ENCODE data around the gene THADA.
"Not testable (repeated sequence)": the region's sequence is repeated elsewhere in the genome, so short reads cannot be mapped to it uniquely, and the experiment has no call there.

The THADA gene

DNA sequence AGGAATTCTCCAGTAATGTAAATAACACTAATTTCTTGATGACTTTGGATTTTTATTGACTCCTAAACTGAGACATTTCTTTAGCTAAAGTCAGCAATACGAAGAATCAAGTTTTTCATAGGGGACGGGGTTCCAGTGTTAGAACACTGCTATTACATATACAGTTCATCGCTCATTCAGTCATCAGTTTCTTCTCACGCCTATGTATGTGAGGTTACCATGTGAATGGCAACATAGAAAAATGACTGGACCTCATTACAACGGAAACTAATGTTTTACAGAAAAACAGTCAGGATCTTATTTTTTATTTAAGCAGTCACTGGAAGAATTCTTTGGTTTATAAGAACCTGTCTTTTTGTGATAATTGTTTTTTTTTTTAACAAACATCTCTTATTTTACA lies 56.4 kb downstream of the THADA start:
- DNase-seq = no peak

GRCh38 chr2:43538034-43538670 lies 57.7 kb downstream of the THADA start:
- DNase-seq = no peak

DNA sequence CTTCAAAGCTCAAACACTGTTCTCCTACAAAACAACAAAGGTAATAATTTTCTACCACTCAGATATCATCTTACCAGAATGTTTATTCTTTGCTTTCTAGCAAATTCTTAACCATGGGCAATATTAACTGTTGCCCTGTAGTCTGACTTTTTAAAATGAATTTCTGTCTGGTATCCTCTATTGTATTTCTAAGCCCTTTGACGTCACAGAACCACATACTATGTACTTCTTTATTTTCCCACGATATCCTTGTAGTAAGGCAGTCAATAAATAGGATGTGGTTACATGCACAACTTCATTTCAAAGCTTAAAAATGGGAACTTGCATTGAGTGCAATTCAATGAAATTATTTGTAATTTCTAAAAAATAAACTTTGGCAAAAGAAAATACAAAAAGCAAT lies 58.7 kb downstream of the THADA start:
- DNase-seq = no peak

DNA sequence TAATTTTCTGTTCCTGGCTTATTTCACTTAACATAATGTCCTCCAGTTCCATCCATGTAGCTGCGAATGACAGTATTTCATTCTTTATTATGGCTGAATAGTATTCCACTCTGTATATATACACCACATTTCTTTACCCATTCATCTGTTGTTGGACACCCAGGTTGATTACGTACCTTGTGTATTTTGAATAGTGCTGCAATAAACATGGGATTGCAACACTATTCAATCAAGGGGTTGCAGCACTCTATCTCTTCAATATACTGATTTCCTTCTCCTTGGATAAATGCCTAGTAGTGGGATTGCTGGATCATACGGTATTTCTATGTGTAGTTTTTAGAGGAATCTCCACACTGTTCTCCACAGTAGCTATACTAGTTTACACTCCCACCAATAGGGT lies 61.3 kb downstream of the THADA start:
- no peak for DNase-seq

GRCh38 chr2:43532572-43532971 lies 63.3 kb downstream of the THADA start:
- DNase-seq = not testable (repeated sequence)

DNA sequence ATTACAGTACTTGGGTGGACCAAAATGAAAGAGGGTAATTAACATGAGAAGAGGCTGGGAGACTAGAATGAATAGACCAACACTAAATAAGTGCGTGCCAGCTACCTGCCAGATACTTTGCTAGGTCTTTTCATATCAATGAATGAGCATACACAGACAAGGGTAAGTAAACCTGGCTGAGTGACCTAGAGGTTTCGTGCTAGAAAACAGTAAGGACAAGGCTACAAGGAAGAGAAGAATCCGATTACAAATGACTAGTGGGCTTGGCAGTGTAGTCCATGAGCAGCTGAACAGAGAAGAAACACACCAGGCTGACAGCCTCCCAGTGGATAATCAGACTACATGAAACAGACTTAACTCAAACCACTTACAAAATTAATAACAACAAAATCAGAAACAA lies 64.6 kb downstream of the THADA start:
- no peak for DNase-seq

- no peak for DNase-seq
These were observed 68.8 kb downstream of the THADA start for GRCh38 chr2:43526994-43527393.

GRCh38 chr2:43525506-43525905 lies 70.3 kb downstream of the THADA start:
- no peak for DNase-seq

DNA sequence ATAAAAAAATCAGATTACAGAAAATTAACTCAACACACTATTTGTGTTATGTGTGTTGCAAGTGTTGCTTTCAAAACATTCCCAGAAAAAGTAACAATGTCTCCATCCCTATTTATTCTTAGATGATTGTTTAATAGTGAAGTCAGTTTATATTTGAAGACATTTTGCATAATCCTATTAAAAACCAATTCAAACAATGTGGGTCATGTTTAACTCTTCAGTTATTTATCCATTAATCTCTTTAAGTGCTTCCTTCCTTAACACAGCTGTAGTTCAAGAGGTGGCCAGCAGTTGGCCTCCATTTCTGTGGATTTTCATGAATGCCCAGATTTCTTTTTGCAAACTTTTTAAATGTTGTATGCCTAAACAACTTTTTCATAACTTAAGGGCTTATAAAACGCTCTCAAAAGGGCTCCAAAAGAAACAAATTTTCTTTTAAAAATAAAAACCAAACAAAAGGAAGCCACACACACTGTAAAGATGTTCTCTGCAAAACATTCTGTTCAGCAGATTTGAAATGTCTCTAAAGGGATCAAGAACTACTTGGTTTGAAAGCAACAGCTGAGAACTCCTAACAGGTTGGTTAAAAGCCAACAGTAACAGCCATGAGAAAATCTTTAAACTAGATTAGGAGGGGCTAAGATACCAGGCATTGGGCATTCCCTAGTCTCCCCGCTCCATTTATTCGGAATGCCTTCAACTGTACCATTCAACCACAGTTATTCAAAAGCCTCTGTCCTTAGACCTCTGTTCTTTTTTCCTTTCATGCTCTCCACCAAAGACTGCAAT lies 71.5 kb downstream of the THADA start:
- DNase-seq = no peak

DNA sequence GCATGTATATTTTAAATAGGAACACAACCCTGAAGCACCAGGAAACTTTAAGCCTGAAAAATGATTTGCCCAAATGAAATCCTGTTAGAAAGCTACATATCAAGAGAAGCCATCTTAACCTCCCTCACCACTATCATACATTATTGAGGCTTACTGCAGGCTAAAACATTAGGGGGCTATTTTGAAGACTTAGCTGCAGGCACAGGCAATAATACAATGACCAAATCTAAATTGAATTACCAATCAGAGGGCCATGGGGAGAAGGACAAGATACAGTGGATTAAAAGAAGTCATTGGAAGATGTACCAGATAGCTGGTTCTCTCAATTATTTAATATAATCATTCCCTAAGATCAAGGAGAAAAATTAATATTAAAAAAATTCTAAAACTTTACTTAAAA lies 73.7 kb downstream of the THADA start:
- no peak for DNase-seq

GRCh38 chr2:43521568-43521967 lies 74.3 kb downstream of the THADA start:
- no peak for DNase-seq

DNA sequence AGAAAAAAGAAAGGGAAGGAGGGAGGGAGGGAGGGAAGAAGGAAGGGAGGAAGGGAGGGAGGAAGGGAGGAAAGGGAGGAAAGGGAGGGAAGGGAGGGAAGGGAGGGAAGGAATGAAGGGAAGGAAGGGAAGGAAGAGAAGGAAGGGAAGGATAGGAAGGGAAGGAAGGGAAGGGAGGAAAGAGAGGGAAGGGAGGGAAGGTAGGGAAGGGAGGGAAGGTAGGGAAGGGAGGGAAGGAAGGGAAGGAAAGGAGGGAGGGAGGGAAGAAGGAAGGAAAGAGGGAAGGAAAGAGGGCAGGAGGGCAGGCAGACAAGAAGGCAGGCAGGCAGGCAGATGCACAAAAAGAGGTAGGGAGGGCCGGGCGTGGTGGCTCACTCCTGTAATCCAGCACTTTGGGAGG lies 74.9 kb downstream of the THADA start:
- no peak for DNase-seq

- no peak for DNase-seq
These were observed 76.1 kb downstream of the THADA start for GRCh38 chr2:43519643-43520221.

DNA sequence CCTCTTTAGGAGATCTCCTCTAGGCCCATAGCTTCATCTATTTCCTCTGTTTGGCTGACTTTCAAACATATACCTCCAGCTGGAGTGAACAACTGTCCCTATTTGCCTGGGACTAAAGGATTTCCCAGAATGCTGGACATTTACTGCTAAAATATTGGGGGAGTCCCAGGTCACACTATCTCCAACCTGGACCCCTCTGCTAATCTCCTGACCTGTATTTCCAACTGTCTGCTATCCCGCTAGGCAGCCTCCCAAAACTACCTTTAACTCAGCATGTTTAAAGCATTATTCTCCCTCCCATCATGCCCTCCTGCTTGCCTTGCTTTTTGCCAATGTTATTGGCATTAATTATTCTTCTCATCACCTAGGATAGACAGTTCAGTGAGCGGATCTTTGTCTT lies 77.1 kb downstream of the THADA start:
- no peak for DNase-seq

DNA sequence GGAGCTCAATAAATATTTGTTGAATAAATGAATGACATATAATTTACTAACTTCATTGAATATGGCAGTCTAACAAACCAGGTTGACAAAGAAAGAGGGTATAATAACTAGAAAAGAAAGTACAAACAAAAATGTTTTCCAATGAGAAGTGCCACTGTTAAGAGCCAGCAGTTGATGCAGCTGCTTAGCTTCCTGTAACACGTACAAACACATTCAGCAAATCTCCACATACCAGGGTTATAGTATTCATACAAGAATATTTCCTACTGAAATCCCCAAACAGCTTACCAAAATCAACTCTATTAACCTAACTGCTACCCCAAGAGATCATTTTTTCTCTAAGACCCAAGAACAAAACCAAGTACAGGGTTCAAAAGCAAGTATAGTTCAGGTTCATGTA lies 77.7 kb downstream of the THADA start:
- DNase-seq = no peak

- DNase-seq = no peak
These were observed 79.9 kb downstream of the THADA start for GRCh38 chr2:43515807-43516497.

DNA sequence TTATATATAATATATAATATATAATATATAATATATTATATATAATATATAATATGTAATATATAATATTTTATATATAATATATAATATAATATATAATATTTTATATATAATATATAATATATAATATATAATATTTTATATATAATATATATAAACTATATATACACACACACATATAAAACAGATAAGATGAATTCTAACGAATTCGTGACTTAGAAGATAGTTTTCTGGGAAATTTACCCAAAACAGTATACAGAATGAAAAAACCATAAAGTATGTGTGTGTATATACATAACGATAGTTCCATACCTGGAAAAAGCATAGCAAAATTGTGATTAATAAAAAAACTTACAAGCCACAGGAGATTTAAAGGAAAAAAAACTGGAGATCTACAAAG lies 80.6 kb downstream of the THADA start:
- DNase-seq = no peak

DNA sequence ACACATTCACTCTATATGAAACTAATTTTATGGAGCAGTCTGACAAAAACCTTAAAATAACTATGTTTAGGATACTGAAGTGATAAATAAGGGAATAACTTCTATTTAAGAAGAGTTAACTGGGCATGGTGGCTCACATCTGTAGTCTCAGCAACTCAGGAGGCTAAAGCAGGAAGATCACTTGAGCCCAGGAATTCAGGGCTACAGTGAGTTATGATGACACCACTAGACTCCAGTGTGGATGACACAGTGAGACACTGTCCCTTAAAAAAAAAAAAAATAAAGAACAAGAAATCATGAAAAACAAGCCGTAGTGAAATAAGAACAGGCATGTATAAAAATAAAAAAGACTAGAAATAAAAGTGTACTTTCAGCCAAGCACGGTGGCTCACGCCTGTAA lies 82.0 kb downstream of the THADA start:
- no peak for DNase-seq

DNA sequence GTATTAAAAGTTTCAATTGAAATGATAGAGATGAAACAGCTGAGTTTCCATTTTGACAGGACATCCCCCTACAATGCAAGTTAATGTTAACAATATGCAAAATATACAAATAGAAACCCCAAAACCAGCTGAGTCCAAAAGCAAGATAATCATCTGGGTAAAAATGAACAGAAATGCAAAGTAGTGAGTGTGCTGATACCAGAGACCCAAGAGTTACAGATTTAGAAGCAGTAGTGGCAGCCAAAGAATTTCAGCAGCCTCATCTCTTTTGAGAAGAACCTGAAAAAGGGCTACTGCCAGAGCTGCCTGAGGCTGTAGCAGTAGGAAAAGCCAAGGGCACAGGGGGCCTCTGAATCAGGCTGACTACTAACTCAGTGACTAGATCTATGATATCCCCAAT lies 82.6 kb downstream of the THADA start:
- no peak for DNase-seq

DNA sequence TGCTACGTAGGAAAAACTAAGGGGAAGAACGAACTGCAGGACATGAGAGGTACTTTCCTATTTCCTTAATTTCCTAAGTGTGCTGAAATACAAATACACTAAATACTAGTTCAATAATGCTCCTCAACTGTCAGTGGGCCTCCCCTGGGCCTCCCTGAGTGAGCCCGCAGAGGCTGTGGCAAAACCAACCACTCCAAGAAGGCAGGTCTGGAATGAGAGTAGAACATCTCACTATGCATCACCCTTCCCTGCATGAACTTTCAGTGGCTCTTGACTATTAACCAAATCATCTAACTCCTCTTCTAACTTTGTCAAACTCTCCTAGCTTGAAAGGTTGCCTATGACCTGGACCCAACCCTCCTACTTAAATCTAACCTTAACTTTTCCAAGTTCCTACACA lies 84.6 kb downstream of the THADA start:
- no peak for DNase-seq

DNA sequence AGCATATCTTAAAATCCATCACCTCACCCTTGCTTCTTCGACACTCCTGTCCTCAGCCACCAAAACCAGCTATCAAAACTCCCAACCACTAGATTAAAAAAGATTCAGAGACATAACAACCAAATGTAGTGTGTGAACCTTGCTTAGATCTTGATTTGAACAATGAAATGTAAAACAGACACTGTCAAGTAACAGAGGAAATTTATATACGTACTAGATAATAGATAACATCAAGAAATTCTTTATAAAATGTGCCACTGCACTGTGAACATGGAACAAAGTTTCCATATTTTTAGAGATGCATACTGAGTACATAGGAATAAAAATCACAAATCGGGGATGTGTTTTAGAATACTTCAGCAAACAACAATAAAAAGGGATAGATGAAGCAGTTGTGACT lies 86.0 kb downstream of the THADA start:
- DNase-seq = no peak

DNA sequence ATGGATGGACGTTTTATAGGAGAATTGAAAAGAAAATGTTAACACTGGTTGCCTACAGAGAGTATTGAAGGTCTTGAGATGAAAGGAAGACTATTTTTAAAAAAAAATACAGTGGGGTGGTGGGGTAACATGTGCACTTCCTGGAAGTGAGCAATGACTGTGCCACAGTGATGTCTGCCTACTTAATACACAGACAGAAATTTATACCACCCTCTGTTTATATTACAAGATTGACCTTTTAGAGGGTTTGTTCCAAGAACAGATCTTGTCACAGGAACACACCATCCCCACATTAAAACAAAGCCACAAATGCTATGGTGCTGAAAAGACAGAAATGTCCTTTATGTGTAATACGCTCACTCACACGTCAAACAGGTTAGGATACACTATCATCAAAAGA lies 87.6 kb downstream of the THADA start:
- no peak for DNase-seq

- no peak for DNase-seq
These were observed 88.7 kb downstream of the THADA start for GRCh38 chr2:43507137-43507536.
